Gastrocnemius medialis (tissue), 4 donors: ENCODE results near the gene NTNG1.

Experiments
- POLR2A ChIP-seq, 2 donors: fragments of 450-650 bp; IDR thresholded peaks; one replicate each; pipeline ENCODE4 v1.6.1; 2017; ENCODE audit warnings: antibody characterized with exemption in 2 of 2, mild to moderate bottlenecking in 2 of 2, moderate library complexity in 2 of 2
- TF ChIP-seq, protein P1 (sequence below), 5 experiments: fragments of 450-650 bp in 3 of 5; fragments of 200-600 bp in 2 of 5; sonication (generic) in 2 of 5; IDR thresholded peaks in 4 of 5; conservative IDR thresholded peaks in 1 of 5; 1 replicate in 4 of 5; 2 replicates in 1 of 5; pipeline ENCODE4 v1.5.1; 2016 to 2019; ENCODE audit warnings: antibody characterized with exemption in 5 of 5, mild to moderate bottlenecking in 3 of 5, moderate library complexity in 3 of 5

DNA sequence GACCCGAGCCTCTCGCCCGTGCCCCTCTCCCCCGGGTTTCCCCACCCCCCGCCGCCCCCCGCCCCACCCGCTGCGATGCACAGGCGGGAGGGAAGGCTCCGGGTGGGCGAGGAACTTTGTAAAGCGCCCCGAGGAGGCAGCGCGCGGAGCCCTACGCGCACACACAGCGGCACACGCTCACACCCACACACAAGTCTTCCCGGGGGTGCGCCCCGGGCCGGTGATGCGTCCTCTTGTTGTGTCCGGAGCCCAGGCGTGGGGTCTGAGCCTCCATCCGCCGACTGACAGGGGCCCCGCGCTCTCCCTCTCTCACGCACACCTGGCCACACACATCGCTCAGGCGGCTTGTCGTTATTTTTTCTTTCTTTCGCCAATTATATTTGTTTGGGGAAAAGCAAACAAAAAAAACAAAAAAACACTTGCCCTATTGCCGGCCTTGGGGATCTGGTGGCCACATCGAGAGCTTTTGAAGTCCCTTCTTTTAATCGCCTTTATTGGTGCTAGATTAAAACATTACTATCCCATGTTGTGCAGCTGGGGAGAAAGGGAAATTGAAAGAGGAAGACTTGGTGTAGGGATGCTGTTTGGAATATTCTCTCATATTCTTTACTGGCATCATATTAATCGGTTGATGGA, 770 bp downstream of the NTNG1 start:
- TF ChIP-seq POLR2A (IDR thresholded peaks at IDR 0.05) = no peak
- TF ChIP-seq, protein P1, sequence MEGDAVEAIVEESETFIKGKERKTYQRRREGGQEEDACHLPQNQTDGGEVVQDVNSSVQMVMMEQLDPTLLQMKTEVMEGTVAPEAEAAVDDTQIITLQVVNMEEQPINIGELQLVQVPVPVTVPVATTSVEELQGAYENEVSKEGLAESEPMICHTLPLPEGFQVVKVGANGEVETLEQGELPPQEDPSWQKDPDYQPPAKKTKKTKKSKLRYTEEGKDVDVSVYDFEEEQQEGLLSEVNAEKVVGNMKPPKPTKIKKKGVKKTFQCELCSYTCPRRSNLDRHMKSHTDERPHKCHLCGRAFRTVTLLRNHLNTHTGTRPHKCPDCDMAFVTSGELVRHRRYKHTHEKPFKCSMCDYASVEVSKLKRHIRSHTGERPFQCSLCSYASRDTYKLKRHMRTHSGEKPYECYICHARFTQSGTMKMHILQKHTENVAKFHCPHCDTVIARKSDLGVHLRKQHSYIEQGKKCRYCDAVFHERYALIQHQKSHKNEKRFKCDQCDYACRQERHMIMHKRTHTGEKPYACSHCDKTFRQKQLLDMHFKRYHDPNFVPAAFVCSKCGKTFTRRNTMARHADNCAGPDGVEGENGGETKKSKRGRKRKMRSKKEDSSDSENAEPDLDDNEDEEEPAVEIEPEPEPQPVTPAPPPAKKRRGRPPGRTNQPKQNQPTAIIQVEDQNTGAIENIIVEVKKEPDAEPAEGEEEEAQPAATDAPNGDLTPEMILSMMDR (IDR thresholded peaks at IDR 0.05 in 4 of 5, conservative IDR thresholded peaks at IDR 0.05 in 1 of 5) = no peak
